Mesenteric fat pad (tissue), 1 donor: ENCODE results near the gene LIG4. TPM values are rescaled to one million over a fixed set of nuclear protein-coding genes. Genes with fewer than 3 reads are reported as not detected.

Source experiments
- DNase-seq: peaks from one replicate; pipeline ENCODE4 v3.0.0-alpha.2; 2020; ENCODE audit warnings: low spot score
- total RNA-seq: library from RNA; stranded (reverse); fragmentation: NEBNext Ultra II Directional; extraction: Animal tissue kit (Norgen Biotek cat#: 25700); gene quantifications from one replicate; pipeline ENCODE4 v1.2.1, GENCODE V29; 2021
- donor health status: DM: yes; HTN: yes; CAD: no.

LIG4 gene
- total RNA-seq, 1 donor from 2014 or later, result 12.3 TPM

DNA sequence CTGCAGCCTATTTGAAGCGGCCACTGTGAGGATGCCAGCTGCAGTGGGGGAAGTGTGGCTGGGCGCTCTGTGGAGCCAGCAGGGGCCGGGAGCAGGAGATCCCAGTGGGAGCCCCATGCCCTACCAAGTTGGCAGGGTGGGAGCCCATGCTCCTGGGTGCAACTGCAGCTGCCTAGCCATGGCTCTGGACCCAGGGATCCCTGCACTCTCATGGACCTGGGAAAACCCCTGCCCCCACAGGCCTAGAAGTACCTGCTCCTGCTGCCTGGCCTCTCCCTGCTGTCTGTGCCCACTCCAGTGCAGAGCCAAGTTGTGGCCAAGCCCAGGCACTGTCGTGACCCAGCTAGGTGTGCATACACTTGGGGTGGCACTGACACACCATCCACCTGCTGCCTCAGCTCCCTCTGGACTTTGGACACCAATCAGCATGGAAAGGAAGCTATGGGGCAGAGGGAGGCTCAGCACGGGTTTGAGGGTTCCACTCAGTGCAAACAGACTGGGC is 20.9 kb downstream of the LIG4 start:
- no peak for DNase-seq

GRCh38 chr13:108193806-108194205 is 21.5 kb downstream of the LIG4 start:
- no peak for DNase-seq

- no peak for DNase-seq
These were observed 24.4 kb downstream of the LIG4 start for GRCh38 chr13:108190897-108191296.

- DNase-seq, result no peak
These were observed 27.1 kb downstream of the LIG4 start for GRCh38 chr13:108188260-108188659.

DNA sequence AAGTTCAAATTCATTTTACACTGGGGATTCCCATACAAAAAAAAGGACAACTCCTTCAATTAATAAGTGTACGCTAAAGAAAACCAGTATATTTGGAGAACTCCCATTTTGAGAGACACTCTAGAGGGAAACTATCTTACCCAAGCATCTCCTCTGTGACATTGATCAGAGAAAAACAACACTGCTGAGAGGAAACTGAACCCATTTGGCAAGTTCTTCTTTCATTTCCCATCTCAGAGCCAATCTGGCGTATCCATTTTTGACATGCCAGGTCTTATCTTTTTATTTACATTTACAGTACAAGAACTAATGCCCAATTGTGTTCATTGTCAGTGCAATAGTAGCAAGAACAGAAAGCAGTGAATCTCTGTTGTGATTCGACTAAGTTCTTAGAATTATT is 30.1 kb downstream of the LIG4 start:
- no peak for DNase-seq

DNA sequence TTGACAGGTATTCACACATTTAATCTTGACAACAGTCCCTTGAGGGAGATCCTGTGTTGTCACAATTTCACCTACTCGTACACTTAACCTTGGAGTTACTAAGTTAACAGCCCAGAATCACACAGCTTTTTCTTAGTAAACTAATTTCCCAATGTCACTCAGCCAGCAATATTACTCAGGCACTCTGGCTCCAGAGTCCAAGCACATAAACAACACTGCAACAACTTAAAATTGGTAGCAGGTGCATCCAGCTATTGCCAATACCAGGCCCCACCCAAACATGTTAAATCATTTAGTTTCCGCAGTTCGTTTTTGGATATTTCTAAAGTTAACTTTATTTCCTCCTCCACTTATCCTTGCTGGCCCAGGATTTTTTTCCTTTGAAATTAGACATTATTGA is 32.7 kb downstream of the LIG4 start:
- DNase-seq, result no peak

DNA sequence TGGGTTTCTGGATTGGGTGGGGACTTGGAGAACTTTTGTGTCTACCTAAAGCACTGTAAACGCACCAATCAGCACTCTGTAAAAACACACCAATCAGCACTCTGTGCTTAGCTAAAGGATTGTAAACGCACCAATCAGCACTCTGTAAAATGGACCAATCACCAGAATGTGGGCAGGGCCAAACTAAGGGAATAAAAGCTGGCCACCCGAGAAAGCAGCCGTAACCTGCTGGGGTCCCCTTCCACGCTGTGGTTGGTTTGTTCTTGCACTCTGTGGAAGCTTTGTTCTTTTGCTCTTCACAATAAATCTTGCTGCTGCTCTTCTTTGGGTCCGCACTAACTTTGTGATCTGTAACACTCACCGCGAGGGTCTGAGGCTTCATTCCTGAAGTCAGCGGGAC is 37.3 kb downstream of the LIG4 start:
- no peak for DNase-seq

- no peak for DNase-seq
These were observed 38.6 kb downstream of the LIG4 start for GRCh38 chr13:108176685-108177274.

GRCh38 chr13:108168929-108169328 is 46.4 kb downstream of the LIG4 start:
- DNase-seq, result no peak

DNA sequence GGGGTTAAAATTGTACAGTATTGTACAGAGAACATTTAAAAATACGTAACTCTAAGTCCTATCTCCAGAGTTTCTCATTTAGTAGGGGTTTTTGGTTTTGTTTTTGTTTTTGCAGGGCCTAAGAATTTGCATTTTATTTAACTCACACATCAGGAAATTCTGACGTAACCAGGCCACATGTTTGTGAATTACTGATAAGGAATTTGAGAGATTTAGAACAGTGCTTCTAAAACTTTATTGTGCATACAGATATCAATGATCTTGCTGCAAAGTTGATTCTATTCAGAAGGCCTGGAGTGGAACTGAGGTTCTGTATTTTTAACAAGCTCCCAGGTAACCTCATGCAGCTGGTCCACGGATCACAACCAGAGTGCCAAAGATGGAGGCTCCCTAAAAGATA is 49.3 kb downstream of the LIG4 start:
- DNase-seq, result no peak

- DNase-seq, result no peak
These were observed 56.6 kb downstream of the LIG4 start for GRCh38 chr13:108158746-108159145.

Other genes with a start within 250 kb of the LIG4 start
- 8.5 TPM for gene ABHD13, start 2.9 kb upstream of the LIG4 start, total RNA-seq
- 7.0 TPM for gene TNFSF13B, start 54.2 kb upstream of the LIG4 start, total RNA-seq